ENCODE data around the gene ZNF695. TPM values are rescaled to one million over a fixed set of nuclear protein-coding genes. Genes with fewer than 3 reads are reported as not detected.

The ZNF695 gene
- under 1 TPM in 2 of 3 donors, not detected in 1; 0.10 to 0.57 TPM for total RNA-seq
- 0.05 TPM for total RNA-seq (2013)

DNA sequence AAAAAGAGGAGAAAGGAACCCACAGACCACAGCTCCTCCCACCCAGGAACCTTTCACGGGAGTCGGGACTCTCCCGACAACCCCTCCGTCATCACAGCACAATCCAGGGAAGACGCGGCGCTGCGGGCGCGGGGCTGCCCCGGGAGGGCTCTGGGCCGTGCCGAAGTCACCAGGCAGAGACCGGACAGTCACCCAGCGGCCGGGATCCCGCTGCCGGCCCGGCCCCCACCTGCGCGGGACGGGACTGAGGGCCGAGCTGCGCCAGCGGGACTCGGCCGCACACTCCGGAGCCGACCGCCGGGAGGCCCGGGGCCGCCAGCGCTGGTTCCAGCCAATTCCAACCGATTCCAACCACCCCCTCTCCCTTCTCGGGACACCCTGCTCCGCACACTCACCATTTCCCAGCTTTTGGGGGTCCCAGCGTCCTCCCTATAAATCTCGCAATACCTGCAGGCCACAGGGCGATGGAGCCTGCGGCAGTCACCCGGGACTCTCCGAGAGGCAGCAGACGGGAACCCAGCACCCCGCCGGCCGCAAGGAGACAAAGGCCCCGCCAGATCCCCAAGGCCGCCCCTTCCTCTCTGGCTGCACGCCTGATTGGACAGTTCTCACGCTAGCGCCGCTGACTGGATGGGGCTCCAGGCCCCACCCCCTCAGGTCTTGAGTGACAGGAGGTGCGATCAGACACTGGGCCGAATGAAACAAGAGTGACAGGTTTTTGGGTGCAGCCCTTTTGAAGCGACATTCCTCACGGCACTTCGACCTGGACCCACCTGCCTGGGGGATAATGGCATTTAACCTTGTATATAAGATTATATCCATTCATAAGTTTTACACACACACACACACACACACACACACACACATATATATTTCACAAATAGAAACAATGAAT lies at the start of gene ZNF695:
Gene ZNF695, minus strand, starts transcription at position 547 of the 895 bp plus-strand sequence. Its CDS starts 149 bp downstream, at position 398.
- Mint-ChIP-seq H3K27me3 (ENCODE audit: low read depth in 2 of 2) (peaks cover 13 to 42% of the 10 kb centered on the region in 2 donors), H3K27ac (peak within 1 kb of the TSS; percentile 26 to 74), H3K36me3 (peaks cover 16% of the 10 kb centered on the region), H3K4me3 (peak within 1 kb of the TSS; percentile 96), H3K9me3 (peaks cover 0 to 9% of the 10 kb centered on the region in 2 donors), H3K4me1 (peaks cover 9 to 13% of the 10 kb centered on the region in 2 donors)
- TF ChIP-seq, protein P1, sequence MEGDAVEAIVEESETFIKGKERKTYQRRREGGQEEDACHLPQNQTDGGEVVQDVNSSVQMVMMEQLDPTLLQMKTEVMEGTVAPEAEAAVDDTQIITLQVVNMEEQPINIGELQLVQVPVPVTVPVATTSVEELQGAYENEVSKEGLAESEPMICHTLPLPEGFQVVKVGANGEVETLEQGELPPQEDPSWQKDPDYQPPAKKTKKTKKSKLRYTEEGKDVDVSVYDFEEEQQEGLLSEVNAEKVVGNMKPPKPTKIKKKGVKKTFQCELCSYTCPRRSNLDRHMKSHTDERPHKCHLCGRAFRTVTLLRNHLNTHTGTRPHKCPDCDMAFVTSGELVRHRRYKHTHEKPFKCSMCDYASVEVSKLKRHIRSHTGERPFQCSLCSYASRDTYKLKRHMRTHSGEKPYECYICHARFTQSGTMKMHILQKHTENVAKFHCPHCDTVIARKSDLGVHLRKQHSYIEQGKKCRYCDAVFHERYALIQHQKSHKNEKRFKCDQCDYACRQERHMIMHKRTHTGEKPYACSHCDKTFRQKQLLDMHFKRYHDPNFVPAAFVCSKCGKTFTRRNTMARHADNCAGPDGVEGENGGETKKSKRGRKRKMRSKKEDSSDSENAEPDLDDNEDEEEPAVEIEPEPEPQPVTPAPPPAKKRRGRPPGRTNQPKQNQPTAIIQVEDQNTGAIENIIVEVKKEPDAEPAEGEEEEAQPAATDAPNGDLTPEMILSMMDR (IDR thresholded peaks at IDR 0.05), result no peak
- no peak within 1 kb of the TSS for H3K27ac ChIP-seq (ENCODE audit: low read length)
- H3K27me3 ChIP-seq (ENCODE audit: control insufficient read depth, insufficient read depth, low read length), result peaks cover 2% of the 10 kb centered on the region
- H3K4me3 ChIP-seq (ENCODE audit: low read length), result peak within 1 kb of the TSS; percentile 18
- peak; percentile 88 to 98 (median 97) for ATAC-seq
- intact Hi-C loops (cut with micrococcal nuclease), result no loop called here
- no peaks in the 10 kb centered on the region for H3K36me3 ChIP-seq (ENCODE audit: control insufficient read depth, insufficient read depth, low read length)
- 1% methylated on average over 54 of the region's 58 CpGs for WGBS (ENCODE audit: insufficient coverage)
- peak; percentile 28 to 58 for DNase-seq
- H3K4me1 ChIP-seq (ENCODE audit: control insufficient read depth, insufficient read depth, low read length), result peaks cover 11% of the 10 kb centered on the region
- no peaks in the 10 kb centered on the region for H3K9me3 ChIP-seq (ENCODE audit: control insufficient read depth, insufficient read depth, low read length)

DNA sequence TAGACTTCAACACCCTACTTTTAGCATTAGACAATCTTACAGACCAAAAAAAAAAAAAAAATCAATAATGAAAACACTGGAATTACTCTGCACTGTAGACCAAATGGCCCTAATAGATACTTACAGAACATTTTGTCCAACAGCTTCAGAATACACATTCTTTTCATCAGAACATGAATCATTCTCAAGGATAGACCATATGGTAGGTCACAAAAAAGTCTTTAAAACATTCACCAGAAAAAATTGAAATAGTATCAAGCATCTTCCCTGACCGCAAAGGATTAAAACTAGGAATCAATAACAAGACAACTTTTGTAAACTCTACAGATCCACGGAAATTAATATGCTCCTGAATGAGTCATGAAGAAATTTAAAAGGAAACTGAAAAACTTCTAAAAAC lies 48.2 kb upstream of the ZNF695 start:
- H3K9me3 ChIP-seq (ENCODE audit: control insufficient read depth, insufficient read depth, low read length), result peaks cover 31% of the 10 kb centered on the region
- no peaks in the 10 kb centered on the region for H3K27me3 ChIP-seq (ENCODE audit: control insufficient read depth, insufficient read depth, low read length)
- H3K27me3 Mint-ChIP-seq (ENCODE audit: low read depth in 2 of 2), result no peaks in the 10 kb centered on the region
- TF ChIP-seq, protein P1 (IDR thresholded peaks at IDR 0.05), result no peak
- H3K27ac Mint-ChIP-seq, result no peak overlapping the region
- DNase-seq, result no peak
- H3K36me3 Mint-ChIP-seq, result peaks cover 27% of the 10 kb centered on the region
- H3K27ac ChIP-seq (ENCODE audit: low read length), result no peak overlapping the region
- H3K4me3 Mint-ChIP-seq, result no peak overlapping the region
- H3K36me3 ChIP-seq (ENCODE audit: control insufficient read depth, insufficient read depth, low read length), result no peaks in the 10 kb centered on the region
- no CpG with 5 or more reads among the region's 2 CpGs for whole genome bisulfite sequencing (ENCODE audit: insufficient coverage)
- peaks cover 4% of the 10 kb centered on the region for H3K4me1 ChIP-seq (ENCODE audit: control insufficient read depth, insufficient read depth, low read length)
- peaks cover 6 to 26% of the 10 kb centered on the region in 2 donors for H3K9me3 Mint-ChIP-seq
- peaks cover 9 to 14% of the 10 kb centered on the region in 2 donors for H3K4me1 Mint-ChIP-seq
- ATAC-seq, result no peak
- no peak overlapping the region for H3K4me3 ChIP-seq (ENCODE audit: low read length)
- intact Hi-C loops (cut with micrococcal nuclease), result no loop called here

DNA sequence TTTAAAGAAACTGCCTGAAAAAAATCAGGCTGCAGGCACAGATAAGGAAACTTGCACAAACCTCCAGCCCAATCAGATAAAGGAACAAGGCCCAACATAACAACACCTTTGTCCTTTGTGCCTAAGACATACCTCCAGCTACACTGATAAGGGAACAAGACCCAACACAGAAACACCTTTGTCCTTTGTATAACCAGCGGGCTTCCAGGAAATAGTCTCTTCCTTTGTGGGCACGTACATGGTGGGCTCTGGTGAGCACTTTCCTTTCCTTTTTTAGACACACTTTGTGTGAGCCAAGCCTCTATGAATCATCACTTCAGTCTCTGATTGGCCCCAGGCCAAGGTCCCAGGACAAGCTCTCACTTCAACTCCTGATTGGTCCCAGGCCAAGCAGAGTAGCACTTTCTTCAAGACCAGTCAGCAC lies 47.1 kb upstream of the ZNF695 start:
- ATAC-seq (no peak), DNase-seq (no peak)
- H3K9me3 Mint-ChIP-seq, result peaks cover 7 to 27% of the 10 kb centered on the region in 2 donors
- H3K4me3 Mint-ChIP-seq, result no peak overlapping the region
- H3K27me3 Mint-ChIP-seq (ENCODE audit: low read depth in 2 of 2), result no peaks in the 10 kb centered on the region
- H3K27ac Mint-ChIP-seq, result no peak overlapping the region
- Histone ChIP-seq H3K27me3 (ENCODE audit: control insufficient read depth, insufficient read depth, low read length) (no peaks in the 10 kb centered on the region), H3K36me3 (ENCODE audit: control insufficient read depth, insufficient read depth, low read length) (no peaks in the 10 kb centered on the region), H3K9me3 (ENCODE audit: control insufficient read depth, insufficient read depth, low read length) (peaks cover 31% of the 10 kb centered on the region), H3K4me1 (ENCODE audit: control insufficient read depth, insufficient read depth, low read length) (peaks cover 4% of the 10 kb centered on the region), H3K27ac (ENCODE audit: low read length) (no peak overlapping the region), H3K4me3 (ENCODE audit: low read length) (no peak overlapping the region)
- 16% methylated on average over 2 of the region's 2 CpGs for WGBS (ENCODE audit: insufficient coverage)
- intact Hi-C loops (cut with micrococcal nuclease), result no loop called here
- H3K36me3 Mint-ChIP-seq, result peaks cover 33% of the 10 kb centered on the region
- TF ChIP-seq, protein P1 (IDR thresholded peaks at IDR 0.05), result no peak
- peaks cover 9 to 14% of the 10 kb centered on the region in 2 donors for H3K4me1 Mint-ChIP-seq

Data from natural killer cell (primary cell).